ENCODE results near the gene SUPT16H. TPM values are rescaled to one million over a fixed set of nuclear protein-coding genes. Genes with fewer than 3 reads are reported as not detected.

Gene SUPT16H
- total RNA-seq, 1 donor from 2014 or later: 174 TPM

DNA sequence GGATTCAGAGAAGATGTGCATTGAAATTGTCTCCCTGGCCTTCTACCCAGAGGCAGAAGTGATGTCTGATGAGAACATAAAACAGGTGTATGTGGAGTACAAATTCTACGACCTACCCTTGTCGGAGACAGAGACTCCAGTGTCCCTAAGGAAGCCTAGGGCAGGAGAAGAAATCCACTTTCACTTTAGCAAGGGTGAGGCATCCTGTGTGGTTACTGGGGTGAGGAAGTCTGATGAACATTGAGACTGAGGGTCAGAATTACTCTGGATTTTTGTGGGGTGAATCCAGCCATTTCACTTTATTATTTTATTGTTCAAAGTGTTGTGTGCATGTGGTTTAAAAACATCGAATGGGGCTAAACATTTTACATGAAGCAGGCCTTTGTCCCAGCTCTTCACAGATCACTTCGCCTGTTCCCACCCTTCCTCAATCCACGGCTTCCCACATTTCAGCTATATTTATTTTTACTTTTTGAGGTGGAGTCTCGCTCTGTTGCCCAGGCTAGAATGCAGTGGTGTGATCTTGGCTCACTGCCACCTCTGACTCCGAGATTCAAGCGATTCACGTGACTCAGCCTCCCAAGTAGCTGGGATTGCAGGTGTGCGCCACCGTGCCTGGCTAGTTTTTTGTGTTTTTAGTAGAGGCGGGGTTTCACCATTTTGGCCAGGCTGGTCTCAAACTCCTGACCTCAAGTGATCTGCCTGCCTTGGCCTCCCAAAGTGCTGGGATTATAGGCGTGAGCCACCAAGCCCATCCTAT lies 40.6 kb downstream of the SUPT16H start:
- no peaks in the 10 kb centered on the region for H3K9me3 Mint-ChIP-seq
- no peaks in the 10 kb centered on the region for H3K36me3 Mint-ChIP-seq (ENCODE audit: low read depth)
- H3K4me1 Mint-ChIP-seq: peaks cover 4% of the 10 kb centered on the region
- no peak overlapping the region for H3K4me3 Mint-ChIP-seq
- H3K27me3 Mint-ChIP-seq: peaks cover 8% of the 10 kb centered on the region
- no peak overlapping the region for H3K27ac Mint-ChIP-seq
- intact Hi-C loops (cut with micrococcal nuclease): no loop called here
- no peak for DNase-seq

DNA sequence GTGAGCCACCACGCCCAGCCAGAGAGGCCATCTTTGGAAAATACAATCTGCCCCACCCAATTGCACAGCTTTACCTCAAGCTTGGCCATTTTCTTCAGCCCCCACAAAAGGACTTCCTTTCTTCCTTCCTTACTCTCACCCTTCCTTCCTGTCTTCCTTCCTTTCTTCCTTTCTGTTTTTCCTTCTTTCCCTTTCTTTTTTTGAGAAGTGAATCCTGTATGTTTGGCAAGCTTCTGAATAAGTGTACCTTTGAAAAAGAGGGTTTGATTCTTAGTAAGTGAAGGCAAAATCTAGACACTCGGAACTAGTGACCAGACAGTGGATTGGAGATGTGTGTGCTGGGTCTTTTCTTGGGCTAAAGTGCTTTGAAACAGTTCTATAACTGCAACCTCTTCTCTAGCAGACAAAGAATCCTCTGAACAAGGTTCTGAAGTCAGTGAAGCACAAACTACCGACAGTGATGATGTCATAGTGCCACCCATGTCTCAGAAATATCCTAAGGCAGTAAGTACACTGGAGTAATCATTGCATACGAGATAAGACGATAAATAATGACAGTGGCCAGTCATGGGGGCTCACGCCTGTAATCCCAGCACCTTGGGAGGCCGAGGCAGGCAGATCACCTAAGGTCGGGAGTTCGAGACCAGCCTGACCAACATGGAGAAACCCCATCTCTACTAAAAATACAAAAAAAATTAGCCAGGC lies 49.5 kb downstream of the SUPT16H start:
- no peaks in the 10 kb centered on the region for H3K4me1 Mint-ChIP-seq
- peaks cover 9% of the 10 kb centered on the region for H3K27me3 Mint-ChIP-seq
- no peaks in the 10 kb centered on the region for H3K9me3 Mint-ChIP-seq
- intact Hi-C loops (cut with micrococcal nuclease): no loop called here
- H3K36me3 Mint-ChIP-seq (ENCODE audit: low read depth): no peaks in the 10 kb centered on the region
- H3K4me3 Mint-ChIP-seq: no peak overlapping the region
- DNase-seq: no peak
- H3K27ac Mint-ChIP-seq: no peak overlapping the region

DNA sequence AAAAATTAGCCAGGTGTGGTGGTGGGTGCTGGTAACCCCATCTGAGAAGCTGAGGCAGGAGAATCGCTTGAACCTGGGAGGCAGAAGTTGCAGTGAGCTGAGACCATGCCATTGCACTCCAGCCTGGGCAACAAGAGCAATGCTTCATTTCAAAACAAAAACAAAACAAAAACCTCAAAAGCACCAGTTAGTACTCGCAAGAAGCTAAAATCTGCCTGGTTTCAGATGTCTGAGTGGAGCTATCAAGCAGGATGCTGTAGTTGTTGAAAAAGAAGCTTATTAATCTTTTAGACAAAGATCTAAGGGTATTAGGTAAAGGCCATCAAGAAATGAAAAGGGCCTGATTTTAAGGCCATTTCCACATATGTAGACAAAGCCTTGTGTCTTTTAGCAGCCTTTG lies 50.9 kb downstream of the SUPT16H start:
- Mint-ChIP-seq H3K27ac (no peak overlapping the region), H3K9me3 (no peaks in the 10 kb centered on the region), H3K4me3 (no peak overlapping the region), H3K36me3 (ENCODE audit: low read depth) (no peaks in the 10 kb centered on the region), H3K27me3 (peaks cover 9% of the 10 kb centered on the region), H3K4me1 (no peaks in the 10 kb centered on the region)
- intact Hi-C loops (cut with micrococcal nuclease): no loop called here
- no peak for DNase-seq

DNA sequence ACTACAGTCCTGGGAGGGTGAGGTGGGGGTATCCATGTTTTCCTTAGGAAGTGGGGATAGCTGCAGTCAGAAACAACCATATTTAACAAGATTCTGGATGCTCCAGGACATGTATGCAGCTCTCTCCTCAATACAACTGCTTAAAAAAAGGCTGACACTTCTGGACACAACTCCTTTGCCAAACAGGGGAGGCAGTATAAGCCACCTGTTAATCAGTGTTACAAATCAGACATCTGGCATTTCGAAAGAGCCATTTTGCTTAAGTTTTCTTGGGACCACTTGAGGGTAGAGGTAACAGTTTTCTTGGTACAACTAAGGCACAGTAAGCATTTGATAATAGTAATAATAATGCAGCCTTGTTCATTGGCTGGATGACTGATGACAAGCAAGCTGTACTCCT lies 56.8 kb downstream of the SUPT16H start:
- H3K4me3 Mint-ChIP-seq: no peak overlapping the region
- intact Hi-C loops (cut with micrococcal nuclease): no loop called here
- no peaks in the 10 kb centered on the region for H3K36me3 Mint-ChIP-seq (ENCODE audit: low read depth)
- H3K27ac Mint-ChIP-seq: no peak overlapping the region
- H3K27me3 Mint-ChIP-seq: peaks cover 8% of the 10 kb centered on the region
- no peaks in the 10 kb centered on the region for H3K4me1 Mint-ChIP-seq
- H3K9me3 Mint-ChIP-seq: no peaks in the 10 kb centered on the region
- DNase-seq: no peak

DNA sequence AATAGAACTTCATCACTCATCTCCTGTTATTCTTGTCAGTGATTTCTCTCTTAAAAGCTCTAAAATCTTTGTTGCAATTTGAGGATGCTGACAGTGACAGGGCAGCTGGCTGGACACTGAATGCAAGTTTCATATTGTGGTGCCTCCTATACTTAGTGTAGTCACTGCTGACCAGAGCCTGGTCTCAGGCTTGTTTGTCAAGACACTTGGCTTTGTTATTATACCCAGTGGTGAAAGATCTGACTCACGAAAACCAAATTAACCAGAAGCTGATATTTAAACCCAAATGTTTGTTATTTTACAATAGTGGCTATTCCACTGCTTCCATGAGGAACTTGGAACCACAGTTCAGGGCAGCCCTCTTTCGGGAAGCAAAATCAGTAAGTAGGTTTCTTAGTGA lies 61.1 kb downstream of the SUPT16H start:
- Mint-ChIP-seq H3K9me3 (no peaks in the 10 kb centered on the region), H3K4me1 (peaks cover 5% of the 10 kb centered on the region), H3K27me3 (peaks cover 18% of the 10 kb centered on the region), H3K36me3 (ENCODE audit: low read depth) (no peaks in the 10 kb centered on the region), H3K4me3 (no peak overlapping the region), H3K27ac (no peak overlapping the region)
- no peak for DNase-seq
- intact Hi-C loops (cut with micrococcal nuclease): no loop called here

DNA sequence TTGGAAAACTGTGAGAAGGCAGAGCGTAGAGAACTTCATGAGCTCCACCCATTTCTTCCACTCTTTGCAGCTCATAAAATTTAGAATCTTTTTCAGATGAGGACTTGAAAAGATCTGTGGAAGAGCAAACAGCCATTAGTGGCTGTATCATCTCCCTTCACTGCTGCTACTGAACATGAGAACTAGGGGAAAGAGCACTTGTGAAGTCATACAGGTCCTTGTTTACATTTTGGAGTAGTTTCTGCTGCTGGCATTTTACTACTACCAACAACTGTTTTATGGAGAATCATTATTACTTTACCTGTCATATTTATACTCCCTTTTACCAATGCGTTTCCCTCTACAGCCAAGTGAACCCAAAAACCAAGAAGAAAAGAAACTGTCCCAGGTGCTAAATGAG lies 62.9 kb downstream of the SUPT16H start:
- Mint-ChIP-seq H3K9me3 (no peaks in the 10 kb centered on the region), H3K27ac (no peak overlapping the region), H3K4me1 (peaks cover 5% of the 10 kb centered on the region), H3K27me3 (peaks cover 18% of the 10 kb centered on the region), H3K4me3 (no peak overlapping the region), H3K36me3 (ENCODE audit: low read depth) (no peaks in the 10 kb centered on the region)
- intact Hi-C loops (cut with micrococcal nuclease): no loop called here
- no peak for DNase-seq

DNA sequence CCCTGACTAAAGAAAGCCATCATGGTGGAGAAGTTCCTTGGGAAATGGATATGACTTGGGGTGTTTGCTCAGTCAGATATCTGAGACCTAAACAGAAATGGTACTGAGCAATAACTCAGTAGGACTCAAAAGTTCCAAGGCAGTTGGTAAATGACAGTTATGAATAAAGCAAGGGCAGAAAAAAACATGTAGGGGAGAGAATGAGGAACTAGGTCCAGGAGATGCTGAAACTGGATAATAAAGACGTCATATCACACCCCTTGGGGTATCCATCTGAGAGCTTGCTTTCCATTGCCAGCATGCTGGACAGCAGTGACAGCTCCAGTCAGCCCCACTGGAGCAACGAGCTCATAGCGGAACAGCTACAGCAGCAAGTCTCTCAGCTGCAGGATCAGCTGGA lies 66.4 kb downstream of the SUPT16H start:
- no peaks in the 10 kb centered on the region for H3K36me3 Mint-ChIP-seq (ENCODE audit: low read depth)
- H3K4me3 Mint-ChIP-seq: no peak overlapping the region
- no peak overlapping the region for H3K27ac Mint-ChIP-seq
- H3K27me3 Mint-ChIP-seq: peaks cover 12% of the 10 kb centered on the region
- DNase-seq: no peak
- intact Hi-C loops (cut with micrococcal nuclease): no loop called here
- no peaks in the 10 kb centered on the region for H3K9me3 Mint-ChIP-seq
- H3K4me1 Mint-ChIP-seq: peaks cover 5% of the 10 kb centered on the region

DNA sequence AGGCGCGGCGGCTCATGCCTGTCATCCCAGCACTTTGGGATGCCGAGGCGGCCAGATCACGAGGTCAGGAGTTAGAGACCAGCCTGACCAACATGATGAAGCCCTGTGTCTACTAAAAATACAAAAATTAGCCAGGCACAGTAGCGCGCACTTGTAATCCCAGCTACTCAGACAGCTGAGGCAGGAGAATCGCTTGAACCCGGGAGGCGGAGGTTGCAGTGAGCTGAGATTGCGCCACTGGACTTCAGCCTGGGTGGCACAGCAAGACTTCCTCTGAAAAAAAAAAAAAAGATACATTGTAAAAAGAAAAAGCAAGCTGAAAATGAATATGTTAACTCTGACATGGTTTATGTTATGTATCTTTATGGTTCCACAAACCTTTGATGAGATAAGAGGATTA lies 70.3 kb downstream of the SUPT16H start:
- intact Hi-C loops (cut with micrococcal nuclease): no loop called here
- no peak overlapping the region for H3K27ac Mint-ChIP-seq

DNA sequence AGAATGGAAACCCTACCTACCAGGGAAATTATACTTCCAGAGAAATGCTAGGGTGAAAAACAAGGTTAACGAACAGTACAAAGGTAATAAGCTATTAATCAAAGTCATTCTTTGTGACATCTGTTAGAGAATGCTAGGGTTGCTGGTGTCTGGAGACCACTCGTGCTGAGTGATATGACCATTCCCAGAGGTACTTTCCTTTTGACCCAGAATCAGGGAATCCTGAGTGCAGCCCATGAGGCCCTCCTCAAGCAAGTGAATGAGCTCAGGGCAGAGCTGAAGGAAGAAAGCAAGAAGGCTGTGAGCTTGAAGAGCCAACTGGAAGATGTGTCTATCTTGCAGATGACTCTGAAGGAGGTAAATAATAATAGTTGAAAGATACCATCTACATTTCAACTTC lies 72.2 kb downstream of the SUPT16H start:
- H3K36me3 Mint-ChIP-seq (ENCODE audit: low read depth): no peaks in the 10 kb centered on the region
- intact Hi-C loops (cut with micrococcal nuclease): no loop called here
- H3K4me1 Mint-ChIP-seq: peaks cover 14% of the 10 kb centered on the region
- no peak overlapping the region for H3K4me3 Mint-ChIP-seq
- DNase-seq: peak; percentile 57
- no peak overlapping the region for H3K27ac Mint-ChIP-seq
- peaks cover 3% of the 10 kb centered on the region for H3K27me3 Mint-ChIP-seq
- H3K9me3 Mint-ChIP-seq: no peaks in the 10 kb centered on the region

More for the DNA sequence above, 70.3 kb downstream of the SUPT16H start:
- no peak overlapping the region for H3K4me3 Mint-ChIP-seq
- H3K36me3 Mint-ChIP-seq (ENCODE audit: low read depth): no peaks in the 10 kb centered on the region
- no peaks in the 10 kb centered on the region for H3K9me3 Mint-ChIP-seq
- peaks cover 9% of the 10 kb centered on the region for H3K4me1 Mint-ChIP-seq
- peaks cover 3% of the 10 kb centered on the region for H3K27me3 Mint-ChIP-seq
- DNase-seq: no peak

DNA sequence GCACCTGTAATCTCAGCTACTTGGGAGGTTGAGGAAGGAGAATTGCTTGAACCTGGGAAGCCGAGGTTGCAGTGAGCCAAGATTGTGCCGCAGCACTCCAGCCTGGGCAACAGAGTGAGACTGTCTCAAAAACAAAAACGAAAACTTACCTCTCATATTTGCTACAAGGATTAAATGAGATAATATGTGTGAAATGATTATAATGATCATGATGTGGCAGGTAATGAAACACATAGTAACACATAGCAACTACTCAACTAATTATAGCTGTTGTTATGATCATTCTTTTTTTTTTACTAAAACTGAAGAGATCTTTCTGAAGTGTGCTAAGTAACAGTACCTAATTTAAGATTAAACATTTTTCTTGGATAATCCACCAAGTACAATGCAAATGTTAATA lies 73.9 kb downstream of the SUPT16H start:
- no peak for DNase-seq
- intact Hi-C loops (cut with micrococcal nuclease): no loop called here
- Mint-ChIP-seq H3K27ac (no peak overlapping the region), H3K36me3 (ENCODE audit: low read depth) (no peaks in the 10 kb centered on the region), H3K4me1 (peaks cover 14% of the 10 kb centered on the region), H3K4me3 (no peak overlapping the region), H3K27me3 (peaks cover 3% of the 10 kb centered on the region), H3K9me3 (no peaks in the 10 kb centered on the region)

DNA sequence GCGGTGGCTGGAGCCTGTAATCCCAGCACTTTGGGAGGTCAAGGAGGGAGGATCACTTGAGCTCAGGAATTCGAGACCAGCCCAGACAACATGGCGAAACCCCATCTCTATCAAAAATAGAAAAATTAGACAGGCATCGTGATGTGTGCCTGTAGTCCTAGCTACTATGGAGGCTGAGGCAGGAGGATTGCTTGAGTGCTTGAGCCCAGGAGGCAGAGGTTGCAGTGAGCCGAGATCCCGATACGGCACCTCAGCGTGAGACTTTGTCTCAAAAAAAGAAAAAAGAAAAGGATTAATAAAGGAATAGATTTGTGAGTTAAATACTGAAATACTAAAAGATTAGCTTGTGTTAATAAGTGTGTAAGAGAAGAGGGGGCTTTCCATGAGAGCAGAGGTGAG lies 74.6 kb downstream of the SUPT16H start:
- intact Hi-C loops (cut with micrococcal nuclease): no loop called here
- peaks cover 14% of the 10 kb centered on the region for H3K4me1 Mint-ChIP-seq
- no peak for DNase-seq
- H3K27me3 Mint-ChIP-seq: peaks cover 5% of the 10 kb centered on the region
- peak overlapping the region; percentile 78 for H3K4me3 Mint-ChIP-seq
- no peaks in the 10 kb centered on the region for H3K9me3 Mint-ChIP-seq
- H3K27ac Mint-ChIP-seq: peak overlapping the region; percentile 81
- no peaks in the 10 kb centered on the region for H3K36me3 Mint-ChIP-seq (ENCODE audit: low read depth)

DNA sequence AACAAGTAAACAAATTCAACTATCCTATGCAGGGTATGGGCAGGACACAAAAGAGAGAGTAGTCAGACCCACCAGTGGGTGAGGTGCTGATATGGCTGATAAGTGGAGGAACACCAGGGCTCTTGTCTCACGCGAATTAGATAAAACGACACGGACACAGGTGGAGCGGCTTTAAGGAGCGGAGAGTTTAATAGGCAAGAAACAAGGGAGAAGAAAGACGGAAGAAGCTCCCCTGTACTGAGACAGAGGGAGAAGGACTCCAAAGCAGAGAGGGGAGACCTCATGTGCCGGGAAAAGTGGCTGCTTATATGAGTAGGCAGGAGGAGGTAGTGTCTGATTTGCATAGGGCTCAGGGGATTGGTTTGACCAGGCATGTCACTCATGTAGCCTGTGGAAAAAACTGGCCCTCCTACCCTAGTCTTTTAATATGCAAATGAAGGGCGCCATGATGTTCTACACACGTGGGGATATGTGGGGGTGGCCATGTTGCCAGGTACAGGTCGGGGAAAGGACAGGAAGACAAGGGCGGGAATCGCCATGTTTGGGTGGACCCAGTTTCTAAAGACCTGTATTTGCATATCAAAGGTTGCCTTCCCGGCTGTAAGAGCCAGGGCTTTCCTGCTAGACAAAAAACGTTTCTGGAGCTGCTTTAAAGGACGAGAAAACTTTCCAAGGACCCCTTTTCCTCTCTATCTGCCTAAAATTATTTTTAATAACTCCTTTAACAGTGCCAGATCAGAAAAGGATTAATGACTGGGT lies 75.2 kb downstream of the SUPT16H start:
- Mint-ChIP-seq H3K4me1 (peaks cover 14% of the 10 kb centered on the region), H3K4me3 (peak overlapping the region; percentile 78), H3K27ac (peak overlapping the region; percentile 81), H3K9me3 (no peaks in the 10 kb centered on the region), H3K36me3 (ENCODE audit: low read depth) (no peaks in the 10 kb centered on the region), H3K27me3 (peaks cover 5% of the 10 kb centered on the region)
- DNase-seq: peak; percentile 91
- intact Hi-C loops (cut with micrococcal nuclease): loop anchor here (1.0 kb wide), 2 partner anchors 39 to 76 kb away; partner anchors contain the start of genes HNRNPC and SUPT16H

DNA sequence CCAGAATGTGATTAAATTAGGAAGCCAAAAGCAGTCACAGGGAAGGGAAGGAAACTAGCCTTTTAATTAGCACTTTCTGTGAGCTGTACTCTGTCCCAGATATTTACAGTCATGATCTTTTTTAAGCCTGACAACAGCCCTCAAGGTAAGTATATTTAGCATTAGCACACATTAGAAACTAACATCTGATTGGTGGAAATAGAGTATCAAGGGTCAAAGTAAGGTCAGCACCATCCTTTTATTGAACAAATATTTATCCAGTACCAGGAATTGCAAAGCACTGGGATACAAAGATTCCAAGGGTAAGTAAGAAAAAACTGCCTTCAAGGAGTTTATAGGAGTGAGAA lies 75.7 kb downstream of the SUPT16H start:
- Mint-ChIP-seq H3K36me3 (ENCODE audit: low read depth) (no peaks in the 10 kb centered on the region), H3K27me3 (peaks cover 8% of the 10 kb centered on the region), H3K9me3 (no peaks in the 10 kb centered on the region), H3K4me1 (peaks cover 14% of the 10 kb centered on the region), H3K27ac (peak overlapping the region; percentile 81), H3K4me3 (peak overlapping the region; percentile 78)
- no peak for DNase-seq
- intact Hi-C loops (cut with micrococcal nuclease): loop anchor here (1.0 kb wide), 2 partner anchors 39 to 76 kb away; partner anchors contain the start of genes HNRNPC and SUPT16H

DNA sequence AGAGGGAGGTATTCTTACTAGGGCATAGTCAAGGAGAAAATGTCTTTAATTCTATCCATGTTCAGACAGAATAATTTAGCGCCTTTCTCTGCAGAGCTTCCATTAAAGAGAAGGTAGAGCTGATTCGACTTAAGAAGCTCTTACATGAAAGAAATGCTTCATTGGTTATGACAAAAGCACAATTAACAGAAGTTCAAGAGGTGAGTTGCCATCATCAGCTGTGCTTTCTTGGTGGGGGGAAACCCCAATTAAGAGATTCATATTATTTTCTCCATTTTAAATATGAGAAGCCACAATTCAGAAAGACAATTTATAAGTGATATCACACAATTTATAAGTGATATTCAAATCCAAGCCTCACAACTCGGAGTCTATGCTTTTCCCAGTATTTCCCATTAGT lies 76.2 kb downstream of the SUPT16H start:
- Mint-ChIP-seq H3K9me3 (no peaks in the 10 kb centered on the region), H3K4me1 (peaks cover 14% of the 10 kb centered on the region), H3K36me3 (ENCODE audit: low read depth) (no peaks in the 10 kb centered on the region), H3K27me3 (peaks cover 11% of the 10 kb centered on the region), H3K27ac (no peak overlapping the region), H3K4me3 (no peak overlapping the region)
- no peak for DNase-seq
- intact Hi-C loops (cut with micrococcal nuclease): loop anchor here (1.0 kb wide), 2 partner anchors 38 to 77 kb away; partner anchors contain the start of genes HNRNPC and SUPT16H
